ENCODE measurements around the gene UQCRQ. TPM values are rescaled to one million over a fixed set of nuclear protein-coding genes. Genes with fewer than 3 reads are reported as not detected.

The UQCRQ gene
- total and polyA plus RNA-seq, 2 donors (not counting 1 experiment from before 2014, with no cell fraction given): 71.1 to 90.0 TPM

DNA sequence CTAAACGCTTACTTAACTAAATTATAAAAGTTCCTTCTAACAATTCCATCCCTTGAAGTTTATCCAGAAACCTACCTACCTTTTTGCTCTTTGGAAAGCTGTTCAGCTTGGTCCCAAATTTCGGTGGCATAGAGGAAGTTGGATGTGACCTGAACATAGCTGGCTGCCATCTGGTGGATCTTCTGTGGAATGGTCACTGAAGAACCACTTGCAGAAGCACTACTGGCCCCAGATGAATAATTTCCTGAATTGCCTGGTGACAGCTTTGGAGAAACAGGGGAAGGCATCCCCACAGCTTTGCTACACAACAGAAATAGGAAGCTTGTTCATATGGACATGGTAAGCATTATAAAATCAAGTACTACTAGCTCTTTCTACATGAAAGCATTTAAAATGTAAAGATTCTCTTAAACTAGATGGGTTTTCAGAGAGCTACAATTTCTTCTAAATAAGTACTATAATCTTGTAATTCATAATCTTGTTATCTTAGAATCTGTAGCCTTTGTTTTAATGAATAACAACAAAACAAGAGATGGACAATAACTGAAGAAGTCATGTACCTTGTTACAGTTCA lies 16.9 kb downstream of the UQCRQ start:
- Histone ChIP-seq H3K79me2 (ENCODE audit: control insufficient read depth, insufficient read depth, low read length) (no peaks in the 10 kb centered on the region), H3K9ac (ENCODE audit: low read length) (no peak overlapping the region), H2AFZ (ENCODE audit: insufficient read depth, low read depth, low read length, poor library complexity, severe bottlenecking) (no peak overlapping the region), H3K27me3 (replicated peaks in 1 of 4; ENCODE audit: control extremely low read depth in 1 of 4, control insufficient read depth in 3 of 4, insufficient read depth in 4 of 4, low read length in 3 of 4) (no peaks in the 10 kb centered on the region), H3K4me2 (replicated peaks; ENCODE audit: low read depth, low read length, poor library complexity, severe bottlenecking) (no peak overlapping the region), H3K27ac (ENCODE audit: low read length in 2 of 2) (no peak overlapping the region), H3K9me3 (ENCODE audit: control extremely low read depth in 1 of 3, control insufficient read depth in 2 of 3, insufficient read depth in 1 of 3, low read length in 2 of 3) (no peaks in the 10 kb centered on the region), H3K4me1 (ENCODE audit: control insufficient read depth in 2 of 2, insufficient read depth in 2 of 2, low read length in 2 of 2) (no peaks in the 10 kb centered on the region), H3K4me3 (ENCODE audit: control extremely low read depth in 1 of 5, extremely low read depth in 1 of 5, insufficient read depth in 1 of 5, low read depth in 2 of 5, low read length in 4 of 5) (no peak overlapping the region), H4K20me1 (ENCODE audit: control insufficient read depth, insufficient read depth, low read length, poor library complexity, severe bottlenecking) (no peaks in the 10 kb centered on the region), H3K36me3 (replicated peaks in 1 of 2; ENCODE audit: control extremely low read depth in 1 of 2, control insufficient read depth in 1 of 2, extremely low read depth in 1 of 2, insufficient read depth in 2 of 2, low read length in 1 of 2) (peaks cover 29 to 60% of the 10 kb centered on the region in 2 experiments)
- ATAC-seq (ENCODE audit: low read depth) (peak; percentile 53), DNase-seq (peak; percentile 69)
- H3K4me1 Mint-ChIP-seq: peaks cover 8% of the 10 kb centered on the region
- H3K9me3 Mint-ChIP-seq (ENCODE audit: insufficient read depth): no peaks in the 10 kb centered on the region
- ChIA-PET CTCF (interaction anchor here (0.7 to 7.9 kb wide), 29 partner anchors 8 to 1067 kb away, joined by 3 to 75 read pairs (median 4); partner anchors contain the start of gene SHROOM1), POLR2A (interaction anchor here (1.1 kb wide), 1 partner anchor 53 kb away, joined by 3 read pairs; the partner anchor contains the start of gene SHROOM1)
- intact Hi-C loops (cut with micrococcal nuclease): loop anchor here (1.0 to 5.0 kb wide), 3 partner anchors 53 to 498 kb away; partner anchors contain the start of gene SHROOM1
- no CpG with 5 or more reads among the region's 2 CpGs for WGBS (ENCODE audit: insufficient coverage)
- H3K27me3 Mint-ChIP-seq: no peaks in the 10 kb centered on the region
- no peak for TF ChIP-seq EZH2 (IDR thresholded peaks at IDR 0.05; ENCODE audit: borderline replicate concordance, insufficient read depth, low read depth, low read length, poor library complexity, severe bottlenecking)
- TF ChIP-seq, protein P1, sequence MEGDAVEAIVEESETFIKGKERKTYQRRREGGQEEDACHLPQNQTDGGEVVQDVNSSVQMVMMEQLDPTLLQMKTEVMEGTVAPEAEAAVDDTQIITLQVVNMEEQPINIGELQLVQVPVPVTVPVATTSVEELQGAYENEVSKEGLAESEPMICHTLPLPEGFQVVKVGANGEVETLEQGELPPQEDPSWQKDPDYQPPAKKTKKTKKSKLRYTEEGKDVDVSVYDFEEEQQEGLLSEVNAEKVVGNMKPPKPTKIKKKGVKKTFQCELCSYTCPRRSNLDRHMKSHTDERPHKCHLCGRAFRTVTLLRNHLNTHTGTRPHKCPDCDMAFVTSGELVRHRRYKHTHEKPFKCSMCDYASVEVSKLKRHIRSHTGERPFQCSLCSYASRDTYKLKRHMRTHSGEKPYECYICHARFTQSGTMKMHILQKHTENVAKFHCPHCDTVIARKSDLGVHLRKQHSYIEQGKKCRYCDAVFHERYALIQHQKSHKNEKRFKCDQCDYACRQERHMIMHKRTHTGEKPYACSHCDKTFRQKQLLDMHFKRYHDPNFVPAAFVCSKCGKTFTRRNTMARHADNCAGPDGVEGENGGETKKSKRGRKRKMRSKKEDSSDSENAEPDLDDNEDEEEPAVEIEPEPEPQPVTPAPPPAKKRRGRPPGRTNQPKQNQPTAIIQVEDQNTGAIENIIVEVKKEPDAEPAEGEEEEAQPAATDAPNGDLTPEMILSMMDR (IDR thresholded peaks at IDR 0.05): peak; percentile 78
- H3K27ac Mint-ChIP-seq: no peak overlapping the region
- no peak overlapping the region for H3K4me3 Mint-ChIP-seq

- CTCF ChIA-PET: interaction anchor here (0.9 to 7.9 kb wide), 5 partner anchors 12 to 383 kb away, joined by 5 to 75 read pairs (median 9); partner anchors contain the start of gene SHROOM1
Measured at GRCh38 chr5:132884548-132884947, 18.1 kb downstream of the UQCRQ start.

More at GRCh38 chr5:132884548-132884947, 18.1 kb downstream of the UQCRQ start:
- Histone ChIP-seq H3K4me1 (ENCODE audit: control insufficient read depth in 2 of 2, insufficient read depth in 2 of 2, low read length in 2 of 2) (no peaks in the 10 kb centered on the region), H3K4me2 (replicated peaks; ENCODE audit: low read depth, low read length, poor library complexity, severe bottlenecking) (no peak overlapping the region), H3K79me2 (ENCODE audit: control insufficient read depth, insufficient read depth, low read length) (no peaks in the 10 kb centered on the region), H3K36me3 (replicated peaks in 1 of 2; ENCODE audit: control extremely low read depth in 1 of 2, control insufficient read depth in 1 of 2, extremely low read depth in 1 of 2, insufficient read depth in 2 of 2, low read length in 1 of 2) (peaks cover 29 to 58% of the 10 kb centered on the region in 2 experiments), H2AFZ (ENCODE audit: insufficient read depth, low read depth, low read length, poor library complexity, severe bottlenecking) (no peak overlapping the region), H3K27ac (ENCODE audit: low read length in 2 of 2) (no peak overlapping the region), H3K4me3 (ENCODE audit: control extremely low read depth in 1 of 5, extremely low read depth in 1 of 5, insufficient read depth in 1 of 5, low read depth in 2 of 5, low read length in 4 of 5) (no peak overlapping the region), H3K27me3 (replicated peaks in 1 of 4; ENCODE audit: control extremely low read depth in 1 of 4, control insufficient read depth in 3 of 4, insufficient read depth in 4 of 4, low read length in 3 of 4) (no peaks in the 10 kb centered on the region), H4K20me1 (ENCODE audit: control insufficient read depth, insufficient read depth, low read length, poor library complexity, severe bottlenecking) (no peaks in the 10 kb centered on the region), H3K9ac (ENCODE audit: low read length) (no peak overlapping the region), H3K9me3 (ENCODE audit: control extremely low read depth in 1 of 3, control insufficient read depth in 2 of 3, insufficient read depth in 1 of 3, low read length in 2 of 3) (no peaks in the 10 kb centered on the region)
- DNase-seq (no peak), ATAC-seq (ENCODE audit: low read depth) (no peak)
- POLR2A ChIA-PET: no interaction called here
- WGBS (ENCODE audit: insufficient coverage): no CpG with 5 or more reads among the region's 2 CpGs
- no peaks in the 10 kb centered on the region for H3K9me3 Mint-ChIP-seq (ENCODE audit: insufficient read depth)
- TF ChIP-seq, protein P1 (IDR thresholded peaks at IDR 0.05): no peak
- no peak for TF ChIP-seq EZH2 (IDR thresholded peaks at IDR 0.05; ENCODE audit: borderline replicate concordance, insufficient read depth, low read depth, low read length, poor library complexity, severe bottlenecking)
- no peak overlapping the region for H3K4me3 Mint-ChIP-seq
- intact Hi-C loops (cut with micrococcal nuclease): loop anchor here (5.0 kb wide), 1 partner anchor 382 kb away; no protein-coding TSS in a partner anchor
- H3K27me3 Mint-ChIP-seq: no peaks in the 10 kb centered on the region
- H3K27ac Mint-ChIP-seq: no peak overlapping the region
- H3K4me1 Mint-ChIP-seq: peaks cover 8% of the 10 kb centered on the region
